GM12873 (cell line): ENCODE data around the gene ARID5B.
A peak's percentile ranks its signal among the peaks of the same experiment; 100 is the strongest.

Experiments
- CTCF ChIP-seq: IDR thresholded peaks from 2 replicates; pipeline ENCODE4 v1.5.1; 2012; ENCODE audit warnings: low read depth, mild to moderate bottlenecking, moderate library complexity, low read length, control low read depth; ENCODE audit not compliant: insufficient read depth; ENCODE audit errors: missing control alignments

ARID5B gene

GRCh38 chr10:61971003-61971325, 69.5 kb downstream of the ARID5B start:
- TF ChIP-seq CTCF, result no peak

DNA sequence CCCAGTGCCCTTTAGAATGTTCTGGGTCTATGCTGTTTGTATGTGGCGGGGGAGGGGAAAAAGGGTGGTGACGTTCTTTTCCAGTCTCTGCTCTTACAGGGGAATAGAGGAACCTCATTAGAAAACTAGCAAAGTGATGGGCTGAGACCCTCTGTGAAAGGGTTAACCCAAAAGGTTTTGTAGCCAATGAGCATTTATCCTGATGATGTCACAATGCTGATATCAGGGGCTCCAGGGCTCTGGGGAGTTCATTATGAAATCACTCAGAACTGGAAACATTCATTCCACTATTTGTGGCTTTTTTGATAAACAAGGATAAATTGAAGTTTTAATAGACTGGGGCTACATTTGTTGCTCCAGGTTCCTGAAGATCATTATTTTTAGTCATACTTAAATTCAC, 71.7 kb downstream of the ARID5B start:
- no peak for TF ChIP-seq CTCF

DNA sequence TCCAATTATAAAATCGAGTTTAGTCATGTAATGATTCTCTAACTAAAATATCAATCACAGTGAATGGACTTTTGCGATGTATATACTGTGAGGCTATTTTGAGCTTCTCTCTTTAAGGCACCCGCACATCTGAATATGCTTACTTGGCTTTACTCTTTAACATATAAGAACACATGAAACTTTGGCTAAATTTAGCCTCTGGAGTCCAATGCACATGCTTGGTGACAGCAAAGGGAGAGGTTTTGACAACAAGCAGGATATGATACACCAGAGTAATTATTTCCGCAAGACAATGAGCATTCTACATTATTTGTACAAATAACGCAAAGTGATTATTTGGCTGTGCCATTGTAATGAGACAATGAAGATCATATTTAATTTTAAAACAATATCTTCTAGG, 72.4 kb downstream of the ARID5B start:
- no peak for TF ChIP-seq CTCF

- no peak for TF ChIP-seq CTCF
Measured at GRCh38 chr10:61974601-61975390, 73.3 kb downstream of the ARID5B start.

DNA sequence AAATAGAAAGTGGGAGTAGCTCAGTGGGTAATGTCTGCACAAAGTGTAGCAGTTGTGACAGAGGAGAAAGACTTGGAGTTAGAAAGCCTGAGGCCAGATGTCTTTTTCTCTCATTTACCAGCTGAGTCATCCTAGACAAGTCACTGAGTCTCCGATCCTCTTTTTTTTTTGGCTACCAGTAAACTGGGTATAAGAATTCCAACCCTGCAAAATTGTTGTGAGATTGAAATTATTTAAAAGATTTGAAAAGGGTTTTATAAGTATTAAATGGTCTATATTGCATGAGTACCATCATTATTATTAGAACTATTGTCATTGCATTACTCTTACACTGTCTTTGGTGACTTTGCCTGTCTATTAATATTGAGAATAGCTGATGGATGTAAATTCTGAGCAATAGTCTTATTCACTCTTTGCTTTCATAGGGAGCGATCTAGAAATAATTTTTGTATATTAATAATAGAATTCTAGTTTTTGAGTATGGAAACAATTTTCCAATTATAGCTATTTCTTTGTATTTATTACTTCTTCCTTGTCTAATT, 74.0 kb downstream of the ARID5B start:
- TF ChIP-seq CTCF, result no peak

GRCh38 chr10:61978965-61979364, 77.5 kb downstream of the ARID5B start:
- peak; percentile 48 for TF ChIP-seq CTCF

DNA sequence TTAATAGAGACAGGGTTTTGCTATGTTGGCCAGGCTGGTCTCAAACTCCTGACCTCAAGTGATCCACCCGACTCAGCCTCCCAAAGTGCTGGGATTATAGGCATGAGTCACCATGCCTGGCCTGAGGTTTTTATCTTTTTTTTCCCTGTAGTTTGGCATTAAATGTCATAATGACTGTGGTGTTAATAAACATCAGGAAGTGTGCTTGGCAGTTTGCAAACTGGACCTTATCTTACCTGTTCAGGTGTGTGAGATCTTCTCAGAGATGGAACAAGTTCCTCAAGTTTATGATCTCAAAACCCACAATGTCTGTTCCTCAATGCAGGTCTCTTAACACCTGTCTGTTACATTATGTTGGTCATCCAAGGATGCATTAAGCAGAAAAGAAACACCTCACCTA, 80.0 kb downstream of the ARID5B start:
- TF ChIP-seq CTCF, result no peak
